ENCODE measurements around the gene RAPGEF3.

The RAPGEF3 gene

DNA sequence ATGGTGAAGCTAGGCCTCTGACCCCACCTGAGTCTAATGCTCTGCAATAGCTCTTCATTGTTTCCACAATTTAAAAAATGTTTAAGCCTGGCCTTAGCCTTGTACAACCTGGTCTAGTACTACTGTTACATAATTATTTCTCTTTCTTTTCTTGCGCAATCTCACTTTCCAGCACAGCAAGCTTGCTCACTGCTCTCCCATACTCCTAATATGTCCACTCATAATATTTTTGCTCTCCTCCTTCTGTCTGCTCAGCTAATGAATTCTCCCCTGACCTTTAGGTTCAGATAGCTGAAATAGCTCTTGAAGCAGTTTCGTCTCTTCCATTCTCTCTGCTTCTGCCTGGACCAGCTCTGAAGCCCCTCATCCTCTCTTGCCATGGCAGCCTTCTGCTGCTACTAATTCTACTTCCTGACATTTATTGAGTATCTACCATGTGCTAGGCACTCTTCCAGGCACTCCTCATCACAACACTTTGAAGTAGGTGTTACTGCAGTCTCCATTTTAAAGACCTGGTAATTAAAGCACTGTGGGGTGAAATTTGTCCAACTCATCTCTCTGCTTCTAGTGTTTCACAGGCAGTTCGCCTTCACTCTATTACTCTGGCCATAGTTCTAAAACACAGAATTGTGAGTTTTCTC lies 11.5 kb upstream of the RAPGEF3 start:
- H3K9me3 ChIP-seq (ENCODE audit: insufficient read depth, low read length), result no peaks in the 10 kb centered on the region
- no peaks in the 10 kb centered on the region for H3K36me3 ChIP-seq (ENCODE audit: insufficient read depth, insufficient read length, low read length)
- H3K4me3 ChIP-seq (ENCODE audit: insufficient read length, low read depth), result no peak overlapping the region
- H3K27me3 ChIP-seq (ENCODE audit: insufficient read depth, insufficient read length), result peaks cover 30% of the 10 kb centered on the region
- peaks cover 13% of the 10 kb centered on the region for H3K4me1 ChIP-seq (ENCODE audit: insufficient read depth, insufficient read length)
- no peak for DNase-seq (ENCODE audit: low read depth, low spot score)
- TF ChIP-seq SUZ12 (IDR thresholded peaks at IDR 0.05; ENCODE audit: extremely low read depth, insufficient read depth, insufficient read length) (no peak), ZNF274 (IDR thresholded peaks at IDR 0.05; ENCODE audit: low read depth, low read length) (no peak), YY1 (IDR thresholded peaks at IDR 0.05; ENCODE audit: insufficient read depth, insufficient read length) (no peak)
- no peak overlapping the region for H3K9ac ChIP-seq (ENCODE audit: insufficient read length, low read depth)

DNA sequence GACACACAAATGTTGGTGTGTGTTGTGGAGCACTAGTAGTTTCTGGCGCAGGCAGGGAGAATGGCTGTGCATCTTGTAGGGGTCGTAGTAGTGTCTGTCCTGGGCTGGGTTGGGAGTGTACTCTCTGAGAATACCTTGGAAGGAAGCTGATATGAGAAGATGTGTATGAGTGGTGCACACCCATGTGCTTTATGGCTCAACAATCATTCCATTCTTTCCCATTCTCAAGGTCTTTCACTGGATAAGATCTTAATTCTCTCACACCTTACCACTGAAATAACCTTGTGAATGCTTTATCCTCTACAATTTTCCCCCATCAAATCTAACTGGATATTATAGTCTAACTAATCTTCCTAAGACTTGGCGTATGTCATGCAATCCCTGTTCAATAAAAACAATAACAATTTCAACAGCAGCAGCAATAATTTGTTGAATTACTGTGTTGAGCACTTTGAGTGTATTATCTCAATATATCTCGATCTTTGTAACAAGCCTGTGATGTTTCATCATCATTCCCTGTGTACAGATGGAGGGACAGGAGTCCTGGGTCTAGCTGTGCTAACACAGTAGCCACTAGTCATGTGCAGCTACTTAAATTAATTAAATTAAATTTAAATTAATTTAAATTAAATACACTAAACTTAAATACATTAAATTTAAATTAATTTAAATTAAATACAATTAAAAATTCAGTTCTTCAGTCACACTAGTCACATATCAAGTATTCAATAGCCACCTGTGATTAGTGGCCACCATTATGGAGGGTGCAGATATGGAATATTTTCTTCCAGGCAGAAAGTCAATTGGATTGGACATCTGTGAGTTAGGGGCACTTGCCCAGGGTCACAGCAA lies 10.8 kb upstream of the RAPGEF3 start:
- Histone ChIP-seq H3K4me1 (ENCODE audit: insufficient read depth, insufficient read length) (peaks cover 12% of the 10 kb centered on the region), H3K4me3 (ENCODE audit: insufficient read length, low read depth) (no peak overlapping the region), H3K27me3 (ENCODE audit: insufficient read depth, insufficient read length) (peaks cover 24% of the 10 kb centered on the region), H3K9me3 (ENCODE audit: insufficient read depth, low read length) (no peaks in the 10 kb centered on the region), H3K36me3 (ENCODE audit: insufficient read depth, insufficient read length, low read length) (no peaks in the 10 kb centered on the region), H3K9ac (ENCODE audit: insufficient read length, low read depth) (no peak overlapping the region)
- DNase-seq (ENCODE audit: low read depth, low spot score), result no peak
- TF ChIP-seq SUZ12 (IDR thresholded peaks at IDR 0.05; ENCODE audit: extremely low read depth, insufficient read depth, insufficient read length), result no peak
- no peak for TF ChIP-seq YY1 (IDR thresholded peaks at IDR 0.05; ENCODE audit: insufficient read depth, insufficient read length)
- no peak for TF ChIP-seq ZNF274 (IDR thresholded peaks at IDR 0.05; ENCODE audit: low read depth, low read length)

DNA sequence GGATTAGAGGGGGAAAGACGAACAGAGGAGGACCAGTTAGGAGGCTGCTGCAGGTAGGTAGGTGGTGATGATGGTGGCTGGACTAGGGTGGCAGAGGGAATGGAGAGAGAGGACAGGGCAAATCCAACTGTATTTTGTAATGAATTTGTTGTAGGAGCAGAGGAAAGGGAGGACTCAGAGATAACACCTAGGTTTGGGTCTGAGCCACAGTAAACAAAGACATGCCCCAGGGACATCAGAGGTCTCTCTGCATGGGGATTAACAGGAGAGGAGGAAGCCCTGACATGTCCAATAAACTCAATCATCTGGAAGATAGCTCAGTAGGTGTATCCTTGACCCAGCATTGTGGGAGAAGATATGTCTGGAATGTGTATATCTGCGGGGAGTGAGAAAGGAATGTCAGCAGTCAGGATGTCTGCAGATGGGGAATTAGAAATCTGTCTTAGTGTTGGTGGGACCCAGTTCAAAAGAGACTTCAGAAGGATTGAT lies 9.7 kb upstream of the RAPGEF3 start:
- peaks cover 14% of the 10 kb centered on the region for H3K27me3 ChIP-seq (ENCODE audit: insufficient read depth, insufficient read length)
- peak; percentile 36 for DNase-seq (ENCODE audit: low read depth, low spot score)

DNA sequence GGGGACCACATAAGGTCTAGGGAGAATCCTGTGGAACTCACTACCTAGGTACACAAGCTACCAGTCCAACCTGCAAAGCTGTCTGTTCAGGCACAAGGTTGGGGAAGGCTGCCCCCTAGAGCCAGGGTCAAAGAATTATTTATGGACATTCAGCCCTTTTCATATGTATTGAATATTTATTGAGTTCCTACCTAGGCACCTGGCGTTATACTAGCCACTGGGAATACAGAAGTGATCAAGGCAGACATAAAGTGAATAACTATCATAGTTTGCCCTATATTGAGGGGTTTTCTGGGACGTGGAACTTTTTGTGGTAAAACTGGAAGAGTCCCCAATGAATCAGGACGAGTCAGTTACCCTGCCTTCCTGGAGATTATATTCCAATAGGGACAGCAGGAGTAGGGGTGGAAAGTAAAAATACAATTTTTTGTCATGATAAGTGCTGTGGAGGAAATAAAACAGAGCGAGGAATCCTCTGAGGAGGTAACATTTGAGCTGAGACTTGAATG lies 8.6 kb upstream of the RAPGEF3 start:
- H3K4me1 ChIP-seq (ENCODE audit: insufficient read depth, insufficient read length), result peaks cover 19% of the 10 kb centered on the region
- no peaks in the 10 kb centered on the region for H3K9me3 ChIP-seq (ENCODE audit: insufficient read depth, low read length)
- peak; percentile 39 for DNase-seq (ENCODE audit: low read depth, low spot score)
- peaks cover 5% of the 10 kb centered on the region for H3K27me3 ChIP-seq (ENCODE audit: insufficient read depth, insufficient read length)
- TF ChIP-seq SUZ12 (IDR thresholded peaks at IDR 0.05; ENCODE audit: extremely low read depth, insufficient read depth, insufficient read length) (no peak), YY1 (IDR thresholded peaks at IDR 0.05; ENCODE audit: insufficient read depth, insufficient read length) (no peak), ZNF274 (IDR thresholded peaks at IDR 0.05; ENCODE audit: low read depth, low read length) (no peak)
- no peak overlapping the region for H3K9ac ChIP-seq (ENCODE audit: insufficient read length, low read depth)
- H3K36me3 ChIP-seq (ENCODE audit: insufficient read depth, insufficient read length, low read length), result no peaks in the 10 kb centered on the region
- H3K4me3 ChIP-seq (ENCODE audit: insufficient read length, low read depth), result no peak overlapping the region

More for the DNA sequence above, 9.7 kb upstream of the RAPGEF3 start:
- Histone ChIP-seq H3K9me3 (ENCODE audit: insufficient read depth, low read length) (no peaks in the 10 kb centered on the region), H3K36me3 (ENCODE audit: insufficient read depth, insufficient read length, low read length) (no peaks in the 10 kb centered on the region), H3K4me1 (ENCODE audit: insufficient read depth, insufficient read length) (peaks cover 17% of the 10 kb centered on the region), H3K9ac (ENCODE audit: insufficient read length, low read depth) (no peak overlapping the region), H3K4me3 (ENCODE audit: insufficient read length, low read depth) (no peak overlapping the region)
- TF ChIP-seq SUZ12 (IDR thresholded peaks at IDR 0.05; ENCODE audit: extremely low read depth, insufficient read depth, insufficient read length), result no peak
- TF ChIP-seq ZNF274 (IDR thresholded peaks at IDR 0.05; ENCODE audit: low read depth, low read length), result no peak
- TF ChIP-seq YY1 (IDR thresholded peaks at IDR 0.05; ENCODE audit: insufficient read depth, insufficient read length), result no peak

GRCh38 chr12:47766502-47767215 lies 8.0 kb upstream of the RAPGEF3 start:
- Histone ChIP-seq H3K27me3 (ENCODE audit: insufficient read depth, insufficient read length) (no peaks in the 10 kb centered on the region), H3K4me1 (ENCODE audit: insufficient read depth, insufficient read length) (peaks cover 19% of the 10 kb centered on the region), H3K9ac (ENCODE audit: insufficient read length, low read depth) (no peak overlapping the region), H3K9me3 (ENCODE audit: insufficient read depth, low read length) (no peaks in the 10 kb centered on the region), H3K36me3 (ENCODE audit: insufficient read depth, insufficient read length, low read length) (no peaks in the 10 kb centered on the region), H3K4me3 (ENCODE audit: insufficient read length, low read depth) (no peak overlapping the region)
- DNase-seq (ENCODE audit: low read depth, low spot score), result no peak
- no peak for TF ChIP-seq SUZ12 (IDR thresholded peaks at IDR 0.05; ENCODE audit: extremely low read depth, insufficient read depth, insufficient read length)
- TF ChIP-seq YY1 (IDR thresholded peaks at IDR 0.05; ENCODE audit: insufficient read depth, insufficient read length), result no peak
- TF ChIP-seq ZNF274 (IDR thresholded peaks at IDR 0.05; ENCODE audit: low read depth, low read length), result no peak

GRCh38 chr12:47763481-47764346 lies 5.0 kb upstream of the RAPGEF3 start:
- Histone ChIP-seq H3K9ac (ENCODE audit: insufficient read length, low read depth) (no peak overlapping the region), H3K4me3 (ENCODE audit: insufficient read length, low read depth) (no peak overlapping the region), H3K27me3 (ENCODE audit: insufficient read depth, insufficient read length) (no peaks in the 10 kb centered on the region), H3K4me1 (ENCODE audit: insufficient read depth, insufficient read length) (peaks cover 18% of the 10 kb centered on the region), H3K36me3 (ENCODE audit: insufficient read depth, insufficient read length, low read length) (no peaks in the 10 kb centered on the region), H3K9me3 (ENCODE audit: insufficient read depth, low read length) (no peaks in the 10 kb centered on the region)
- no peak for DNase-seq (ENCODE audit: low read depth, low spot score)
- TF ChIP-seq YY1 (IDR thresholded peaks at IDR 0.05; ENCODE audit: insufficient read depth, insufficient read length) (no peak), ZNF274 (IDR thresholded peaks at IDR 0.05; ENCODE audit: low read depth, low read length) (no peak), SUZ12 (IDR thresholded peaks at IDR 0.05; ENCODE audit: extremely low read depth, insufficient read depth, insufficient read length) (no peak)
